GM21447 (cell line): ENCODE measurements around the gene INPP4B.

Experiments
- ATAC-seq: cut with Tn5 transposase; IDR thresholded peaks from one replicate; pipeline ENCODE4 v1.9.1; 2021; ENCODE audit not compliant: unreplicated experiment

The INPP4B gene

DNA sequence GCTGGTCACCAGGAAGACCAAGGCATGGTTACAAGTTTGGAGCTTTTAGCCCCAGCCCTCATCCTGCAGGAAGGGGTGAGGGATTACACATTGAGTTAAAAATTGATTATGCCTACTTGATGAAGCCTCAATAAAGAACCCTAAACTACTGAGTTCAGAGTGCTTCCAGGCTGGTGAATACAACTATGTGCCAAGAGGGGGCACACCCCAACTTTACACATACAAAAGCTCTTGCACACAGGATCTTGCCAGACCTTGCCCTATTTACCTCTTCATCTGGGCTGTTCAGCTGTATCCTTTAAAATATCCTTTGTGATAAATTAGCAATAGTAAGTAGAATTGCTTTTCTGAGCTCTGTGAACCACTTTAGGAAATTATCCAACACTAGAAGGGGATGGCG, 489.3 kb downstream of the INPP4B start:
- no peak for ATAC-seq

DNA sequence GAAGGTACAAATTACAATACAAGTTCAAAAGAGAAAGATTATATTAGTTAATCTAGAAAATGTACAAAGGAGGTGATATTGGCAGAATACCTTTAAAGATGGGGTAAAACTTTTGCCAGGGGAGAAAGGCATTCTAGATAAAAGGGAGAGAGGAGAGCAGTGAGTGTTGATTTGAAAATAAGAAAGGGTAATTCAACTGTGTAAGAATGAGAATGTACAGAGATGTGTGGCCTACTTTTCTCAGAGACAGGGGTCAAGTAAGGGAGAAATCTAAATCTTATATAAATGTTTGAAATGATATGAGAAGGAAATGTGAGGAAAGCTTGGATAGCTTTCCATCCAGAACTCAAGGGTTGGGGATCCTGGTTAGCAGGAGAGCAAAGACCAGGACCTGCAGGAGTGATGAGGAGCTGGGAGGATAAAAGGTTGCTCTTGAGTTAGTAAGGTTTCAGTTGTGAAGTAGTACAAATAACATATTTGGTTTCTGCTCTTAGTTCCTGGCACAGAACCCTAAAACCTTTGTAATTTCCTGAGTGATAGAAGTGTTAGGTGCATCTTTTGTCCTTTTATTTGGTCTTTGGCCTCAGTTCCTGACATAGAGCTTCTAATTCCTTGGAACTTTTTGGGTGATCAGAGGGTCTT, 489.9 kb downstream of the INPP4B start:
- ATAC-seq: no peak

DNA sequence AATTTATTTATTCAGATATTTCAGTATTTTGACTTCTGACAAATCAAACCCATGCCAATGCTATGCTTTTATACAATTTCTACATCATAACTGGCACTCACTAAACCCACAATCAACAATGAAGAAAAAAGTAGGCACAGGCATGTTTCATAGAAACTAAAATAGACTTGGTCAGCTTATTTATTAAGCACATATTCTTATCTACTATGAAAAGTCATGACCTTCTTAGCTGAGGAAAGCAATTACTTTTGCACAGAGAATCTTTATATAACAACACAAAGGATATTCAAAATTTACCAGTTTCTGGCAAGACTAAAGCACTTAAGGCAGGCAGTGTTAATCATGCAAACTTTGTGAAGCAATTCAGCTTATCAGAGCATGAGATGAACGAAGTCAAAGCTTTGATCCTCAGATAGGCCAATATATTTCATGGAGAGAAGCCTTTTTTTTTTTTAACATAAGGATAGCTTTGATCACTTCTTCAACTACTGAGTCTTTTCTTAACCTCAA, 490.6 kb downstream of the INPP4B start:
- ATAC-seq: no peak

DNA sequence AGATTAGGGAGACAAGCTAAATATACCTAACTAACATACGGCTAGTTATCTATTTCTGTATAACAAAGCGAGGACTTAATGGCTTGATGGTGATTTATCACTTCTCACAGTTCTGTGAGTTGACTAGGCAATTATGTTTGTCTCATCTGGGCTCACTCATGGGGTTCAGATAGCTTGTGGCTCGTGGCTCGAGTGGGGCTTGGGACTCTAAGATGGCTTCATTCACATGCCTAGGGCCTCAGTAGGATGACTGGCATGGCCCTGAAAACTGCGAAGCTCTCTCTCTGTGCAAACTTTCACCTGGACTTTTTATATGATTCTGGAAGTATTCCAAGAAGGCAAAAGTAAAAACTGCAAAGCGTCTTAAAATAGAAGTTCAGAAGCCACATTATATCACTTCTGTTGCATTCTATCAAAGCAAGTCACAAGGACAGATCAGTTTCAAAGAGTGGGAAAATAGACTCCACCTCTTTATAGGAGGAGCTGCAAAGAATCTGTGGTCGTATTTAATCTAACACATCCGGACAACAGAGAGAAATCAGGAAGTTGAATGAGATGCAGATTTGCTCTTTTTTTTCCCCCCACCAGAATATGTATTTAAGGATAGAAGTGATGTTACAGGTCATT, 491.2 kb downstream of the INPP4B start:
- ATAC-seq: no peak

DNA sequence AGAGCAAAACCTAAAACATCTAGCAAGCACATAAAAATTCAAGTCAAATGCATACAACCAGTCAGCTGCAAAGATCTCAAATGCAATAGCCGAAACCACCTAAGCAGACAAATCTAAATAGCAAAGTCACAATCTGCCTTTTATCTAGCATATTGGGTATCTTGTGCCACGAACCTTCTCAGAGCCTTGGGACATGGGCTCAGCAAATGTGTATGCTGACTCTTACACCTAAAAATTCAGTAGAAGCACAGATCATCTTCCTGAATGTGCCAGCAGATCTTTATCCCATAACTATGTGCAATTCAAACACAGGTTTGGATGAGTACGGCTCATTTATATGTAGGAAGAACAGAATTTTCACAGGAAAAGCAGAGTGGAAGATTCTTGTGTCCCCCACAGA, 492.1 kb downstream of the INPP4B start:
- no peak for ATAC-seq

DNA sequence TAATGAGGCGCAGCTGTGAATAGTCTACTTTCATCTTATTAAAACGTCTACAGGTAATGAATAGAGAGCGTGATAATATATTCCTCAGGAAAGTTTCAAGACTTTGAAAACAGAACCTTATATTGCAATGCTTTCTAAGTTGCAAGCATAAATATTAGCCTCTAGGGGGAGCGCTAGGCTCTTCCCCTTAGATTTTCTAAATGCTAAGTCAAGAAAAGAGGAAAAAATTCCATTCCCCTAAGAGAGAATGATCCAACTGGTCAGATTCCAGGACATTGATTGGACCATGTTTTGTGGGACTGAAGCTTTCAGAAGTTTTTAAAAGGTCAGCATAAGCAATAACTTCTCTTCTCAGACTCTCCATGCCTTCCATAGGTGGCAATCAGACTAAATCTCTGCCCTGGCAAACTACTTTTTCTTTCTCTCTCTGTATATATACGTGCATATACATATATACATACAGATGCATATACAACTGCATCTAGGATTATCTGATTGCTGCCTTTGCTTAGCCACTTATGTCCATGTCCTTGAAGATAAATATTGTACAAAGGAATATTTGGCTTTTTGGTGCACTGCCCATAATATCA, 492.9 kb downstream of the INPP4B start:
- no peak for ATAC-seq

DNA sequence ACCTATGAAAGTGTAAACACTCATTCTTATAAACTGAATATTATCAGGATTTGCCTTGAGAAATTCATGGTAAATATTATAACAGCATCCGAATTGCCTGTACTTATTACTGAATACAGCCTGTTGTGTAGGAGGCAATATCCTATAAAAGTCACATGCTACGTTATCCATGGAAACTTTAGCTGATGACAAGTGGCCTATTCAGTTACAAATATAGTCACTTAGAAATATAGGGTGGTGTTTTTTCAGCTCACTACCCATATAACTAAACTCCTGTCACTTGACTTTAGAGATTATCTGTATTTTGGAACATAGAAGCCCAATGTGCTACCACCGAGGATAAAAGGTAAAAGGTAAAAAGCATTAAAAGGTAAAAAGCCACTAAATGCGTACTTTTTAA, 493.4 kb downstream of the INPP4B start:
- no peak for ATAC-seq

DNA sequence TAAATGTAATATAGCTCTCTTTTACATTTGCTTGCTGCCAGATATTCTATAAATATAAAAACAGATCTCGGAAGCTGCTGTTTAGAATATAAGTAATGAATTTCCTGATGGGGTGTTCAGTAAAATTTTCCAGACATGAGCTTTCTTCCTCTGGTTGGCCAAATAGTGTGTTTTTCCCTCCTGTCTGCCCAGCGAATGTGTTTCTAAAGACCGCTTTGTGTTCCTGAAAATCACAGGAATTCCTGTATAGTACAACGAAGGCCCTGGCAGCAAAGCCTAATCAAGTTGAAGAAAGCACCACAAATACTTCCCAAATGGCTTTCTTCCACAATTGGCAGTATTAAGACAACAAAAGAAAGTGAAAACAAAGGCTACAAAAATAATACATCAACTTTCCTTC, 494.1 kb downstream of the INPP4B start:
- no peak for ATAC-seq

DNA sequence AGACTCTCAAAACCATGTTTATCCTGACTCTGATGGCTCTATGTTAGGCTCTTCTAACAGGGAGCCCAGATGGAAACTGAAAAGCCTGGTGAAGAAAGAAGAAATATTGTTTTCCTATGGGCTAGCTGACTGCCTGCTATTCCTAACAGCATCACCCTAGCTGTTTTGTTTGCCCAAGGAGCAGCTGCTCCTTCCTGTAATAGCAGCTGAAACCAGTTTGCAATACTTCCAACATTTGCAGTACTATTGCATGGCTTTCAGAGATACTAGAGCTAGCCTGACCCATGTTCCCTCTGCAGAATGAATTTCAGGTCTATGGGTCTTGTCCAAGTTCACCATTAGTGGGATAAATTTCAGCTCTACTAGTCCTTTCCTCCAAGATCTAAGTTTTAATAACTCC, 495.2 kb downstream of the INPP4B start:
- no peak for ATAC-seq

DNA sequence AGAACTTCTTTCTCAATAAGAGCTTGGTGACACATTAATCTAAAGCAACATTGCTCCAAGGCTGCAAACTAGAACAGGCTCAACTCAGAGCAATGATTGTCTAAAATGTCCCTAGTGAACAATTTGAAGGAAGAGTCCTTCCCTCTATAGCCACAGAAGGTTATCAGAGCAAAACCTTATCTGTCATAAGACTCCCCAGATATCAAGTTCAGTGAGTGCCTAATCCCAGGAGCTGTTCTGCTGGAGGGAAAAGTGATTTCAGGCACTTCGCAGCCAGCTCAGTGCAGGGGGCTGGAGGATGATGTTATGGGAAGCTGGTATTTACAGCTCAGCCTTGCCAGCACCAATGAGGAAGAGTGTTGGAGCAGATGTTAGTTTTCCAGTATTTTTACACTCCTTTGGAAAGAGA, 497.5 kb downstream of the INPP4B start:
- ATAC-seq: no peak

DNA sequence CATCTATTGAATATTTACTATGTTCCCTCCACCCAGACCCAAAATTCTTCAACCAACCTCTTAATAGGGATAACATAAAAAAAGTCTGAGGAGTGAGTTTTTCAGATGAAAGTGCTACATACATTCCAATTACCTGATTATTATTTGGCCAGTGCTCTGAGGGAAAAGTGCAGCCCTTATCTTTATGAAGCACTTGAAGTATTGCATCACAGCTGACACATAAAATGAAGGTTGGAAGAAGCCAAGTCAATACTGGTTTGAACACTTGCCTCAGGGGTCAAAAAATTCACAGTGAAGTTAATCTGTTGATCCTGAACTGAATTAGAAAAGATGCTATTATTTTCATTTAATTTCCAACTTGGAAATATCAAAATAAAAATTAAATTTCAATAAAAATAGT, 498.9 kb downstream of the INPP4B start:
- no peak for ATAC-seq

DNA sequence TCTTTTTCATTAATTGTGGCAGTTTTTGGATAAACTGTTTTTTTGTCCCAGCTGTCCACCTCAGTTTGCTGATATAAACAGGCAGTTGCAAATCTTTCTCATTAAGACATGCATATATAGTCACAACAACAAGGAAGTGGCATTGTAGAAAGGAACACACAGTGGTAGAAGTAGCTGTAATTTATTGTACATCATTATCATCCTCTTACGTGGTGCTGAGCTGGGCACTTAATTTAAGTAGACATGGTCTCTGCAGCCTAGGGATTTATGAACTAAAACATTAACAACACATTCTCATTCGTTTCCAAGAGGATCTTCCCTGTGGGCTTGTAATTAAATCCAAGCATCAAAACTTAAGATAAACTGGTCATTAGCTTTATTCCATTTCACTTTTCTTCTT, 500.2 kb downstream of the INPP4B start:
- no peak for ATAC-seq

DNA sequence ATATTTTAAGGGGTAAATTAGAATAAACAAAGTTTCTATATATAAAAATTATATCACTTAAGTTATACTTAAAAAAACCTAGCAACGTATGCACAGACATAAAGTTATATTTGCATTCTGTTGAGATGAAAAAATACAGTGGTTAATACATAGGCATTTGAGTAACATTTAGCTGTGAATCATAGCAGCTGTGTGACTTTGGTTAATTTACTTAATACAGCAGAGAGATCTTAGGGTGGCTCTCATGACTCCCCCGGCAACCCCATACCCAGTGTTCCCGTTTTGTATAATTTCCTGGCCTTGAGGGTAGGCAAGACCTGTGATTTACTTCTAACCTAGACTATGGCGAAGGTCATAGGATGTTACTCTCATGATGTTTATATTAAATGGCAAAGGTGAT, 504.8 kb downstream of the INPP4B start:
- no peak for ATAC-seq

DNA sequence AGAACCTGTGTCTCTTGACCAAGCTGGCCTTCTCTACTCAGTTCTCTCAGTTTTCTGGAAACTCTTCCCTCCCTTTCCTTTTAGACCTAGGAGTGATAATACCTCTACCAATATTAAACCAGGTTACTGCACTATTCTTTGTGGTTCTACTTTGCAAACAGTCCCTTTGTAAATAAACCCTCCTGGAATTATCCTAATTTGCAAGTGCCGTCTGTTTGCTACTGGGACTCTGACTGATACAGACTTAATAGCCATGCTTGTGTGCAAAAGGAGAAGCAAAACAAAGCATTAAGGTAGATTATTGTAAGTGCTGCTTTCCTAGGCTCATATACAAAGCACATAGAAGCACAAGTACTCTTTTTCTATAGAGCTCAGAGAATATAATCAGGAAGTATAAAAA, 507.0 kb downstream of the INPP4B start:
- ATAC-seq: no peak

DNA sequence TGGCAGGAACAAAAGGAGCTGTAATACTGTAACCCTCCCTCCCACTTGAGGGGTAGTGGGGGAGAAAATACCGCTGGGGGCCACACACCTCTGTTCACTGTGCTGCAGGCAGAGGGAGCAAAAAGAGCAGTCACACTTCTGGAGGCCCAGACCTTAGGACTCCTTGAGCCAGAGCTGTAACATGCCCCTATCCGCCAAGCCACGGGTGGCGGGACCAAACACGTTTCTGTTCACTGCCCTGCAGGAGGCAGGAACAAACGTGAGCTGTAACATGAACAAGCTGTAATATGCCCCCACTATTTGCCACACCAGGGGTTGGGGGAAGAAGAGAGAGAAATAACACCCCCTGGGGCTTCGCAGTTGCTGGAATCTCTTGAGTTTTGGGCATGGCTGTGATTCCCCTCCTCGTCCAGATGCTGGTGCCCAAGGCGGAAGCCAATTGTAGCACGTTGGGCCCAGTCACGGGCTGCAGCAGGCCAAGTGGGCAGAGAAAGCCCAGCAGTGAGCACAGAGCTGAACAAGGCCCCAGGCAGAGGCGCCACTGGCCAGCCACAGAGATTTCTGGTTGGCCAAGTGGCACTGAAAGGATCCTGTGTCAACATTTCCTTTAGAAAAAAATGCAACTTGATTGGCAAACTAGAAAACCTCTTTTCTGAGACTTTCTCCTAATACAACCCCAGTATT, 509.7 kb downstream of the INPP4B start:
- no peak for ATAC-seq

DNA sequence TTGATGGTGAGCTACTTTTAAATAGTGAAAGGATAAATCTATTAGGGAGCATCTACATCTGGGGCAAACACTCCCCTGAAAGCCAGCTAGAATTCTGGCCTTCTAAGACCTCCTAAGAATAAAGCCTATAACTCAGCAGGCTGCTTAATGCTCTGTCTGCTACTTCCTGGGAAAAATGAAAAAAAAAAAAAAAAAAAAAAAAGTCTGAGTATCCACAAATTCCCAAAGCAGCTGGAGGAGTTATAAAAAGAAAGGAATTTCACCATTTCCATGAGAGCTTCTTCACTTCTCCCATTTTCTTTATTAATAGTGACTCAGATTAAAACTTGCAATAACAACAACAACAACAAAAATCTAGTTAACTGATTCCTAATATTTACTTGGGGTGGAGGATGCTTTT, 511.2 kb downstream of the INPP4B start:
- no peak for ATAC-seq

DNA sequence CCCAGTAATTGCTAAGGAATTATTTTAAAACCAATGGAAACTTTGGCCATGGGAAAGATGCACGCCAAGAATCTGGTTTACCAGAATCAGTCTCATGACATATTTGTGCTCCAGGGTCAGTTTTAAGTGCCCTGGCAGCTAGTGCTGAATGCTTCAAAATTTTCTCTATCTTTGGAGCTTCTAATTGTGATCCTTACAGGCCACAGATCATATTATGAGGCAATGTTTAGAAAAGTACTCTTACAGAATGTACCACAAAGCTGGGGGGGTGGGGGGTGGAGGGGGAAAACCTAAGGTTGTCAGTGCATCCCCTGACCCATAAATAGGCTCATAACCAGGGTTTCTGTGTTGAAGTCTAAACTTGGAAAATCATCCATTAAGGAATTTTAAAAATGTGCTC, 514.5 kb downstream of the INPP4B start:
- no peak for ATAC-seq

DNA sequence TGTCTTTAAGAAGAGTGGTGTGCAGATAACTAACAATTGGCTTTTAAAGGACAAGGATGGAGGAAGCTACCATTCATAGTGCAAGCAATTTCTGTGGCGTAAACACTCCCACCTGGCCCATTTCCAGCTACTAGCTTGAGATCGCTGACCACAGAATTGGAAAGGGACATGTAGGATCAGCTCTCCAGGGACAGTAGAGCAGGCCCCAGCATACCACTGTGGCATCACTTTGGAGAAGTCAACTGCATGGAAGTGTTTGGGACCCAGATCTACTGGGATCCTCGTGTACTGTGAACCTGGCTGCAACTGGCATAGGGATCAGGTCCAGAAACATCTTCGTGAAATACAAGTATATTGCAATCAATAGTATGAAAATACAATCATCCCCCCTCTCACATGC, 515.0 kb downstream of the INPP4B start:
- ATAC-seq: no peak

DNA sequence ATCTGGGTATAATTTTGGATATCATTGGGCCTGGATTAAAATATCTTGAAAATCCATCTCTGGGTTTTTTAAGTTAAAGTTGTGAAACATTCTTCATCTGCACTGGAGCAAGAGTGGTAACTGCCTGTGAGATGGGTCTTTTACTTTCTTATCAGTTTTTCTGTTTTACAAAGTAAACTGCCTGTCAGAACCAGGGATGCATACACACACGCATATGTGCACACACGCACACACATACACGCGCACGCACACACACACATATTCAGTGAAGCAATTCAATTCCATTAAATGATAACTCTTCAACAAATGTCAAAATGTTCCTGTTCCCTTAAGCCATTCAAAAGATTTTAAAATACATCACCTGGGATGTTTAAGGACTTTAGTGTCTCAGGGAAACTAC, 515.8 kb downstream of the INPP4B start:
- no peak for ATAC-seq

DNA sequence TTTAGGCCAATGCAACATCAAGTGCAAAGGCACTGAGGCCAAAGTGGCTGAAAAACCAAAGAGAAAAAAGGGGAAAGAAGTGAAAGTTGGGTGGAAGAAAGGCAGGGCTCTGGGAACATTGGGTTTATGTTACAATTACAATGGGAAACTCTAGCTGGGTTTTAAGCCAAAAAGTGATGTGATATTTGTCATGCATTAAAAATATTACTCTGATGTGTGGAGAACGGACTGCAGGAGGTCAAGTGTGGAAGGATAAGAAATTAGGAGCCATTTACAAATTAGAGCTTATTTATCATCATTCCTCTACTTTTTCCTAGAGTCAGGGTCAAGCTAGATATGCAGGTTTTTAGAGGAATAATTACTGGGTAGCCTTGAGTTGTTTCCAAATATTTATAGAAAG, 516.8 kb downstream of the INPP4B start:
- no peak for ATAC-seq

DNA sequence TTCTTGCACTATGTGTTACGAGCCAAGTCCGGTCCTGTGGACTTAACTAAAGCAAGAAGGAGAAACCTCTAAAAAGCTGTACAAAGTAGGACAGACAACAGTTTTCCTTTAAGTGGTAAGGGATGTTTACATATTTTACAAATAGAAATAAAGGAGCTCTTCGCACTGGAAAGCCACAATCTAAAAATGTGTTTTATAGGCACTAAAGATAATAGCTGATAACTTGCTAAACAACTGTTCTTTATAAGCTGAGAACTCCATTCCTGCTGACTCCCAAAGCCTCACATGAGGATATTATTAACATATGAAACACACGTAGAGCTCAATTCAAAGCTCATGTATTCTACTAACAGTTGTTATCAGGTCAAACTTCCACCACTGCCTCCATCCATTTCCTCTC, 519.9 kb downstream of the INPP4B start:
- ATAC-seq: no peak

DNA sequence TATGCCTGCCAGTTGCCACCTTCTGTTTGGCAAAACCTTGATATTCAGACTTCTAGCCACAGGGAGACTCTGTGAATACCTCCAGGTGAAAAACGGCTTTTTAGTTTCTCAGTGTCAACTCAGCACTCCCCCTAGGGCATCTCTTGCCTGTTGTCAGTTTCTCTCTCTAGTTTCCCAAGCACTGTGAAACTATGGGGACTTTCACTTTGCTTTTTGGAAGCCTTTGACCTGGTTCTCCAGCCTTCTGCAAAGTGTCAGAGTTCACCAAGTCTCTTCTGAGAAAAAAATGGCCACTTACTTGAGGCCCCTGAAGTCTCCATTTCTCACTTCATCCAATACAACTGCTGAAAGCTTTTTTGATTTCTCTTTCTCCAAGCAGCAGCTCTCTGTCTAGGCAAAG, 521.5 kb downstream of the INPP4B start:
- ATAC-seq: no peak
